Measurements from ENCODE around the gene UPF1. TPM values are rescaled to one million over a fixed set of nuclear protein-coding genes. Genes with fewer than 3 reads are reported as not detected.
"Not testable (repeated sequence)": the region's sequence is repeated elsewhere in the genome, so short reads cannot be mapped to it uniquely, and the experiment has no call there.

UPF1 gene
- total RNA-seq, 1 experiment from 2014 or later, result 21.1 TPM

GRCh38 chr19:18798384-18799352 lies 33.1 kb upstream of the UPF1 start:
- DNase-seq (ENCODE audit: extremely low read depth, low read depth), result no peak

GRCh38 chr19:18799389-18799970 lies 32.3 kb upstream of the UPF1 start:
- DNase-seq (ENCODE audit: extremely low read depth, low read depth), result no peak

GRCh38 chr19:18800079-18800478 lies 31.7 kb upstream of the UPF1 start:
- DNase-seq (ENCODE audit: extremely low read depth, low read depth), result no peak

GRCh38 chr19:18800636-18801035 lies 31.1 kb upstream of the UPF1 start:
- DNase-seq (ENCODE audit: extremely low read depth, low read depth), result no peak

GRCh38 chr19:18802354-18802753 lies 29.4 kb upstream of the UPF1 start:
- no peak for DNase-seq (ENCODE audit: extremely low read depth, low read depth)

- no peak for DNase-seq (ENCODE audit: extremely low read depth, low read depth)
Measured at GRCh38 chr19:18803550-18804138, 28.1 kb upstream of the UPF1 start.

GRCh38 chr19:18804139-18804601 lies 27.6 kb upstream of the UPF1 start:
- DNase-seq (ENCODE audit: extremely low read depth, low read depth), result no peak

- no peak for DNase-seq (ENCODE audit: extremely low read depth, low read depth)
Measured at GRCh38 chr19:18804643-18805042, 27.1 kb upstream of the UPF1 start.

GRCh38 chr19:18807861-18808331 lies 23.9 kb upstream of the UPF1 start:
- DNase-seq (ENCODE audit: extremely low read depth, low read depth), result no peak

- no peak for DNase-seq (ENCODE audit: extremely low read depth, low read depth)
Measured at GRCh38 chr19:18809149-18809868, 22.4 kb upstream of the UPF1 start.

GRCh38 chr19:18811638-18812037 lies 20.1 kb upstream of the UPF1 start:
- not testable (repeated sequence) for DNase-seq (ENCODE audit: extremely low read depth, low read depth)

GRCh38 chr19:18814063-18814462 lies 17.7 kb upstream of the UPF1 start:
- no peak for DNase-seq (ENCODE audit: extremely low read depth, low read depth)

- no peak for DNase-seq (ENCODE audit: extremely low read depth, low read depth)
Measured at GRCh38 chr19:18815673-18816072, 16.1 kb upstream of the UPF1 start.

- DNase-seq (ENCODE audit: extremely low read depth, low read depth), result not testable (repeated sequence)
Measured at GRCh38 chr19:18816645-18817044, 15.1 kb upstream of the UPF1 start.

- DNase-seq (ENCODE audit: extremely low read depth, low read depth), result no peak
Measured at GRCh38 chr19:18817574-18817973, 14.2 kb upstream of the UPF1 start.

- DNase-seq (ENCODE audit: extremely low read depth, low read depth), result no peak
Measured at GRCh38 chr19:18828786-18829185, 3.0 kb upstream of the UPF1 start.

GRCh38 chr19:18830488-18830887 lies 1.3 kb upstream of the UPF1 start:
- no peak for DNase-seq (ENCODE audit: extremely low read depth, low read depth)

GRCh38 chr19:18832306-18833140 lies 764 bp downstream of the UPF1 start:
- no peak for DNase-seq (ENCODE audit: extremely low read depth, low read depth)

GRCh38 chr19:18833141-18833476 lies 1.4 kb downstream of the UPF1 start:
- no peak for DNase-seq (ENCODE audit: extremely low read depth, low read depth)
